GM12865 (cell line): Measurements from ENCODE around the gene SFXN3.

Experiments
- DNase-seq: peaks from one replicate; pipeline ENCODE4 v3.0.0; 2010; ENCODE audit warnings: low read depth
- H3K4me3 ChIP-seq: 2 replicates; pipeline ENCODE4 v1.5.1; 2011; ENCODE audit warnings: mild to moderate bottlenecking, low read depth, low read length, control low read depth
- TF ChIP-seq, protein P1 (sequence below): IDR thresholded peaks from 2 replicates; pipeline ENCODE4 v1.5.1; 2011; ENCODE audit warnings: low read length, control low read depth, low read depth, inconsistent platforms; ENCODE audit not compliant: insufficient read depth; ENCODE audit errors: missing control alignments

The SFXN3 gene

DNA sequence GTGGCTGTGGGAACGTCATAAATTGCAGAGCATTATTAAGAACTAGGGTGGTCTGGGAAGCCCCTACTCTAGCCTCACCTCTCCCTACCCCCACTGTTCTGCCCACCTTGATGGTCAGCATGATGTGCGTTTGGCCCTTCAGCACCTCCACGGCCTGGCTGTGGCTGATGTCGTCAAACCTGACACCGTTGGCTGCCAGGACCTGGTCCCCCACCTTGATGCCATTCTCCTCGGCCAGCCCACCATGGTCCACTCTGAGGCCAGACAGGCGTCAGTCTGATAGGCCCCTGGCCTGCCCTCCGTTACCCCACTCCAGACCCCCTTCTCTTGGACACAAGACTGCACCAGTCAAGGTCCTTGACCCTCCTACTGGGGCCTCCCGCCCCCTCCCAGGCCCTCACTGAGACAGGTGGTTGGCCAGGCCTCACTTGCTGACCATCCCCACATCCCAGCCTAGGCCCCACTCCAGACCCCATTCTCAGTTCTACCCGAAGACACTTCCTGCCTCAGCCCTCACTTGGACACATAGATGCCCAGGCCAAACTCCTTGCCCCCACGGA, 9.3 kb upstream of the SFXN3 start:
- DNase-seq: no peak
- TF ChIP-seq, protein P1, sequence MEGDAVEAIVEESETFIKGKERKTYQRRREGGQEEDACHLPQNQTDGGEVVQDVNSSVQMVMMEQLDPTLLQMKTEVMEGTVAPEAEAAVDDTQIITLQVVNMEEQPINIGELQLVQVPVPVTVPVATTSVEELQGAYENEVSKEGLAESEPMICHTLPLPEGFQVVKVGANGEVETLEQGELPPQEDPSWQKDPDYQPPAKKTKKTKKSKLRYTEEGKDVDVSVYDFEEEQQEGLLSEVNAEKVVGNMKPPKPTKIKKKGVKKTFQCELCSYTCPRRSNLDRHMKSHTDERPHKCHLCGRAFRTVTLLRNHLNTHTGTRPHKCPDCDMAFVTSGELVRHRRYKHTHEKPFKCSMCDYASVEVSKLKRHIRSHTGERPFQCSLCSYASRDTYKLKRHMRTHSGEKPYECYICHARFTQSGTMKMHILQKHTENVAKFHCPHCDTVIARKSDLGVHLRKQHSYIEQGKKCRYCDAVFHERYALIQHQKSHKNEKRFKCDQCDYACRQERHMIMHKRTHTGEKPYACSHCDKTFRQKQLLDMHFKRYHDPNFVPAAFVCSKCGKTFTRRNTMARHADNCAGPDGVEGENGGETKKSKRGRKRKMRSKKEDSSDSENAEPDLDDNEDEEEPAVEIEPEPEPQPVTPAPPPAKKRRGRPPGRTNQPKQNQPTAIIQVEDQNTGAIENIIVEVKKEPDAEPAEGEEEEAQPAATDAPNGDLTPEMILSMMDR: no peak
- no peak overlapping the region for H3K4me3 ChIP-seq

DNA sequence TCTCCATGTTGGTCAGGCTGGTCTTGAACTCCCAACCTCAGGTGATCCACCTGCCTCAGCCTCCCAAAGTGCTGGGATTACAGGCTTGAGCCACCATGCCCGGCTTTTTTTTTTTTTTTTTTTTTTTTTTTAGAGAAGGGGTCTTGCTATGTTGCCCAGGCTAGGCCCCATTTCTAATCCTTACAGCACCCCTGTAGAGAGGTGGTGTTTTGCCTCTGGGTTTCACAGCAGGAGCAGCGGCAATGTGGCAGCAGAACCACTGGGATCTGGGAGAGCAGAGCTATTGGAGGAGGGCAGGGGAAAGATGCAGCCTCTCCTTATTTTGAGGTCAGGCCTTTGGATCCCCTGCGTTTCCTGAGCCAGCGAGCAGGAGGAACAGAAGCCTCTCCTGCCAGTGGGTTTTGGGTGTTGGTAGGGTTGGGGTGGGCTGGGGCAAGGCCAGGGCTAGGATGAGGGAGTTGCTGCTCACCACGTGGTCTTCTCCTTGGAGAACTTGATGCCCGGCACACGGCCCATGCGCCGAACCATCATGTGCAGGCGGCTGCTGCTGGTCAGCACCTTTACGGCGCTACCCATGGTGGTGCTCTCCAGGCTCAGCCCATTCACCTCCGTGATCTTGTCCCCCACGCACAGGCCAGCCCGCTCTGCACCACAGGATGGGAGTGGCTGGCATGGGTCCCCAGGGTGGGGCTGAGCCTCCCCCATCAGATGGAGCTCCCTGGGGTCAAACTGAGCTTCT, 7.9 kb upstream of the SFXN3 start:
- no peak for DNase-seq
- TF ChIP-seq, protein P1: no peak
- no peak overlapping the region for H3K4me3 ChIP-seq

GRCh38 chr10:101027106-101027720, 3.8 kb upstream of the SFXN3 start:
- TF ChIP-seq, protein P1: no peak
- no peak overlapping the region for H3K4me3 ChIP-seq
- no peak for DNase-seq

GRCh38 chr10:101028446-101029337, 2.3 kb upstream of the SFXN3 start:
- H3K4me3 ChIP-seq: no peak overlapping the region
- TF ChIP-seq, protein P1: no peak
- DNase-seq: no peak

GRCh38 chr10:101029520-101030295, 1.3 kb upstream of the SFXN3 start:
- DNase-seq: no peak
- H3K4me3 ChIP-seq: no peak overlapping the region
- TF ChIP-seq, protein P1: no peak

GRCh38 chr10:101030496-101031127, 422 bp upstream of the SFXN3 start:
- H3K4me3 ChIP-seq: peak overlapping the region; percentile 56
- DNase-seq: no peak
- TF ChIP-seq, protein P1: no peak
